Measurements from ENCODE around the gene APOM. TPM values are rescaled to one million over a fixed set of nuclear protein-coding genes. Genes with fewer than 3 reads are reported as not detected.

The APOM gene
- total and polyA plus RNA-seq, 2 of the 4 experiments (the other 2 are of a cell fraction), result 1.4 to 3.8 TPM

GRCh38 chr6:31624070-31624469 is 31.6 kb upstream of the APOM start:
- Histone ChIP-seq H4K91ac (ENCODE audit: insufficient read depth, low read depth, low read length) (no peak overlapping the region), H4K8ac (ENCODE audit: low read depth in 2 of 2, low read length in 2 of 2) (no peak overlapping the region), H2BK120ac (ENCODE audit: low read depth, low read length) (no peak overlapping the region), H4K5ac (ENCODE audit: low read depth, low read length) (no peak overlapping the region), H3K79me1 (ENCODE audit: low read depth in 1 of 2, low read length in 2 of 2) (peaks cover 23 to 66% of the 10 kb centered on the region in 2 experiments), H3K4me2 (ENCODE audit: low read depth, low read length) (no peak overlapping the region), H3K27me3 (ENCODE audit: control insufficient read depth, insufficient read depth, low read length) (no peaks in the 10 kb centered on the region), H2AK9ac (replicated peaks; ENCODE audit: low read depth, low read length, poor library complexity) (no peak overlapping the region), H3K4me1 (ENCODE audit: control insufficient read depth, insufficient read depth, low read length) (no peaks in the 10 kb centered on the region), H3K9me3 (ENCODE audit: control insufficient read depth, insufficient read depth, low read length) (no peaks in the 10 kb centered on the region), H2BK5ac (ENCODE audit: low read depth, low read length, poor library complexity, severe bottlenecking) (no peak overlapping the region), H3K9ac (ENCODE audit: low read depth, low read length) (no peak overlapping the region), H3K56ac (ENCODE audit: extremely low read depth, insufficient read depth, low read length) (no peak overlapping the region), H2AK5ac (ENCODE audit: low read depth, low read length) (no peak overlapping the region), H3K27ac (ENCODE audit: insufficient read depth, low read length) (no peak overlapping the region), H3K36me3 (ENCODE audit: control insufficient read depth, insufficient read depth, low read length) (peaks cover 58% of the 10 kb centered on the region), H2BK15ac (ENCODE audit: low read depth, low read length) (no peak overlapping the region), H3K14ac (replicated peaks; ENCODE audit: low read depth, low read length) (no peak overlapping the region), H3K18ac (ENCODE audit: low read depth, low read length) (no peak overlapping the region), H3K9me1 (ENCODE audit: insufficient read depth, low read length) (peaks cover 6% of the 10 kb centered on the region), H4K20me1 (ENCODE audit: insufficient read depth, low read length) (peaks cover 55% of the 10 kb centered on the region), H2BK20ac (ENCODE audit: low read depth, low read length) (no peak overlapping the region), H3K4ac (ENCODE audit: low read depth, low read length) (no peak overlapping the region), H2AFZ (replicated peaks; ENCODE audit: low read length, poor library complexity) (no peak overlapping the region), H3K4me3 (ENCODE audit: insufficient read depth, low read depth, low read length) (no peak overlapping the region), H3K23ac (ENCODE audit: low read depth, low read length) (no peak overlapping the region)
- WGBS, 2 experiments (ENCODE audit: extremely low coverage in 2 of 2, insufficient read length in 1 of 2), result no CpG with 5 or more reads among the region's 10 CpGs
- no TSS peak for BruUV-seq (replicated peaks)
- dilution Hi-C loops (cut with HindIII; ENCODE audit: low sequenced_read_pairs, unreplicated experiment), result no loop called here
- DNase-seq (no peak), ATAC-seq (ENCODE audit: low read depth) (no peak)
- intact Hi-C loops (cut with micrococcal nuclease), result no loop called here
- POLR2A ChIA-PET (ENCODE audit: unreplicated experiment), result interaction anchor here (0.6 kb wide), 1 partner anchor 274 kb away, joined by 3 read pairs; no protein-coding TSS in a partner anchor
- in situ Hi-C loops (cut with MboI; ENCODE audit: low sequenced_read_pairs), result no loop called here
- CTCF ChIA-PET, result no interaction called here
- TF ChIP-seq MAZ (IDR thresholded peaks at IDR 0.05; ENCODE audit: borderline replicate concordance, low read depth, low read length), result no peak
- TF ChIP-seq MAFK (IDR thresholded peaks at IDR 0.05; ENCODE audit: low read depth, low read length), result no peak

Measured in IMR-90 (cell line).